A549 treated with CpdA at 1 μM for 4 hours (cell line): ENCODE measurements around the gene TRAPPC2B. TPM values are rescaled to one million over a fixed set of nuclear protein-coding genes. Genes with fewer than 3 reads are reported as not detected.

Experiments used
- total RNA-seq: library from RNA; stranded (reverse); fragments of 200-300 nt; extraction: Qiagen RNA extraction; gene quantifications from 5 replicates; pipeline ENCODE4 v1.2.3, GENCODE V29; 2022; ENCODE audit warnings: low read depth

The TRAPPC2B gene
- total RNA-seq: 13.6 to 17.6 TPM (median 15.9 TPM) in 5 replicates

GRCh38 chr19:57362997-57363687 lies at the start of gene TRAPPC2B, which contains the start of gene ZNF547:
TRAPPC2B (plus strand) TSS chr19:57363551; CDS start chr19:57364834, 1,283 bp downstream.
ZNF547 (plus strand) TSS chr19:57363551; CDS start chr19:57368556, 5,005 bp downstream.

GRCh38 chr19:57320180-57321084 lies 42.9 kb upstream of the TRAPPC2B start, which contains the start of gene ZNF543:
ZNF543 (plus strand) TSS chr19:57320472; CDS start chr19:57320854, 382 bp downstream.

GRCh38 chr19:57350877-57351805 lies 12.2 kb upstream of the TRAPPC2B start, which contains the start of gene ZNF304:
ZNF304 (plus strand) TSS chr19:57351271; CDS start chr19:57351665, 394 bp downstream.

GRCh38 chr19:57389730-57390598 lies 26.6 kb downstream of the TRAPPC2B start, which contains the start of gene ZNF548:
ZNF548 (plus strand) TSS chr19:57389854; CDS start chr19:57390100, 246 bp downstream.

GRCh38 chr19:57410877-57411671 lies 47.7 kb downstream of the TRAPPC2B start, which contains the start of gene ZNF17:
ZNF17 (plus strand) TSS chr19:57411161; CDS start chr19:57413616, 2,455 bp downstream.

Other genes with a start within 250 kb of the TRAPPC2B start
- gene USP29, start 243.6 kb upstream of the TRAPPC2B start, total RNA-seq: not detected in 5 replicates
- not detected in 5 replicates for gene ZIM3, start 218.3 kb upstream of the TRAPPC2B start, total RNA-seq
- not detected in 5 replicates for gene DUXA, start 196.1 kb upstream of the TRAPPC2B start, total RNA-seq
- gene ZNF264, start 172.1 kb upstream of the TRAPPC2B start, total RNA-seq: 6.8 to 8.1 TPM (median 7.5 TPM) in 5 replicates
- 0.23 to 0.68 TPM (median 0.42 TPM) in 5 replicates for gene AURKC, start 132.5 kb upstream of the TRAPPC2B start, total RNA-seq
- 1.6 to 2.2 TPM (median 1.7 TPM) in 5 replicates for gene ZNF805, start 122.9 kb upstream of the TRAPPC2B start, total RNA-seq
- 0.84 to 1.1 TPM (median 0.89 TPM) in 5 replicates for gene ZNF460, start 83.1 kb upstream of the TRAPPC2B start, total RNA-seq
- gene ZNF543, start 43.1 kb upstream of the TRAPPC2B start, total RNA-seq: 1.1 to 2.2 TPM (median 1.3 TPM) in 5 replicates
- 1.9 to 2.4 TPM (median 2.0 TPM) in 5 replicates for gene ZNF304, start 12.3 kb upstream of the TRAPPC2B start, total RNA-seq
- 1.1 to 2.8 TPM (median 1.5 TPM) in 5 replicates for gene ZNF547, start within 50 bp of the TRAPPC2B start, total RNA-seq
- 3.1 to 4.6 TPM (median 3.3 TPM) in 5 replicates for gene ZNF548, start 26.3 kb downstream of the TRAPPC2B start, total RNA-seq
- gene ZNF17, start 47.6 kb downstream of the TRAPPC2B start, total RNA-seq: 3.9 to 5.5 TPM (median 4.6 TPM) in 5 replicates
- gene ZNF749, start 71.8 kb downstream of the TRAPPC2B start, total RNA-seq: 14.7 to 17.6 TPM (median 16.6 TPM) in 5 replicates
- gene VN1R1, start 93.6 kb downstream of the TRAPPC2B start, total RNA-seq: 0.02 to 0.09 TPM (median 0.07 TPM) in 3 of 5 replicates, not detected in the others
- 1.1 to 1.7 TPM (median 1.5 TPM) in 5 replicates for gene ZNF772, start 114.0 kb downstream of the TRAPPC2B start, total RNA-seq
- gene ZNF419, start 124.2 kb downstream of the TRAPPC2B start, total RNA-seq: 5.7 to 9.0 TPM (median 7.0 TPM) in 5 replicates
- 3.2 to 6.0 TPM (median 5.4 TPM) in 5 replicates for gene ZNF773, start 136.4 kb downstream of the TRAPPC2B start, total RNA-seq
- 1.6 to 2.2 TPM (median 1.7 TPM) in 5 replicates for gene ZNF549, start 163.8 kb downstream of the TRAPPC2B start, total RNA-seq
- gene ZNF550, start 196.3 kb downstream of the TRAPPC2B start, total RNA-seq: 2.8 to 4.3 TPM (median 3.7 TPM) in 5 replicates
- 3.4 to 5.0 TPM (median 4.3 TPM) in 5 replicates for gene ZNF416, start 215.4 kb downstream of the TRAPPC2B start, total RNA-seq
- not detected in 5 replicates for gene ZIK1, start 220.6 kb downstream of the TRAPPC2B start, total RNA-seq
- 3.0 to 5.5 TPM (median 4.9 TPM) in 5 replicates for gene ZNF530, start 236.3 kb downstream of the TRAPPC2B start, total RNA-seq